Memory B cell (primary cell): ENCODE results near the gene SYMPK.

Experiments
- ATAC-seq: fragments of 150-1000 bp; cut with Tn5 transposase; 2 replicates; pipeline ENCODE4 v1.10.0; 2021; ENCODE audit warnings: low read depth, mild to moderate bottlenecking, moderate library complexity
- DNase-seq, 2 donors: peaks; one replicate each; pipeline ENCODE4 v3.0.0; 2022; ENCODE audit warnings: low spot score in 2 of 2
- H3K27ac Mint-ChIP-seq: one replicate; pipeline ENCODE4 v1.8.0; 2022; ENCODE audit warnings: mild to moderate bottlenecking, moderate library complexity, mixed read lengths
- H3K27me3 Mint-ChIP-seq: one replicate; pipeline ENCODE4 v1.8.0; 2022; ENCODE audit warnings: mixed read lengths
- H3K36me3 Mint-ChIP-seq: one replicate; pipeline ENCODE4 v1.8.0; 2022; ENCODE audit warnings: mild to moderate bottlenecking, mixed read lengths
- H3K4me1 Mint-ChIP-seq: one replicate; pipeline ENCODE4 v1.8.0; 2022; ENCODE audit warnings: mixed read lengths
- H3K4me3 Mint-ChIP-seq: one replicate; pipeline ENCODE4 v1.8.0; 2022; ENCODE audit warnings: mild to moderate bottlenecking, moderate library complexity, mixed read lengths
- H3K9me3 Mint-ChIP-seq: one replicate; pipeline ENCODE4 v1.8.0; 2022; ENCODE audit warnings: mixed read lengths

The SYMPK gene

DNA sequence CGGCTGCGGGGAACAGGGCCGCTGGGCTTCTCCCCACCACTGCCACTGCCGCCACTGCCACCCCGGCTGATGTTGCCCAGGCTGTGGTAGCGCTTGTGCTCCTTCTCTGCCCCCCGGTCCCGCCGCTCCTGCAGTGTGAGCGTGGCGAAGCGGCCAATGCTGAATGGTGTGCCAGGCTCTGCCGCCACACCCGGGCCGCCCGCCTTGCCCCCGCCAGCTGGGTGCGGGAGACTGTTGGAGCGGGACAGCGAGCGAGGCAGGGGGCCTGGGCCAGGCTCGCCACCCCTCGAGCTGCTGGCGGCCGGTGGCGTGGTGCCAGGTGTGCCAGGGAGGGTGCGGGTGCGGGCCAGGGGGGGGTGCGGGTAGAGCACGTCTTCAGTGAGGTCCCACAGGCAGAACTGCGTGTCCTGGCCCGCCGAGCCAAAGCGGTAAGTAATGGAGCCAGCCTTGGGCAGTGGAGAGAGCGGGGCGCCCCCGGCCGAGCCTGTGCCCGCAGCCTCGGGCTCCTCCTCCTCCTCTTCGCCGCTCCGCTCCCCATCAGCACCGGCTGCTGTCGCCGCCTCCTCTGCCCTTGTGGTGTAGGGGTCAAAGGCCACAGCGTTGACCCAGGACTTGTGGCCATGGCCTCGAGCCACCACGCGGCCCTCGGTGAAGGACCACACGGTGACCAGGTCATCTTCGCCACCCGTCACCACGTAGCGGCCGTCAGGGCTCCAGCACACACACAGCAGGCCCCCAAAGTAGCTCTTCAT, 77.0 kb downstream of the SYMPK start:
- Mint-ChIP-seq H3K27ac (no peak overlapping the region), H3K27me3 (peaks cover 2% of the 10 kb centered on the region), H3K9me3 (no peaks in the 10 kb centered on the region), H3K36me3 (peaks cover 25% of the 10 kb centered on the region), H3K4me3 (no peak overlapping the region), H3K4me1 (peaks cover 8% of the 10 kb centered on the region)
- ATAC-seq: no peak
- no peak for DNase-seq

DNA sequence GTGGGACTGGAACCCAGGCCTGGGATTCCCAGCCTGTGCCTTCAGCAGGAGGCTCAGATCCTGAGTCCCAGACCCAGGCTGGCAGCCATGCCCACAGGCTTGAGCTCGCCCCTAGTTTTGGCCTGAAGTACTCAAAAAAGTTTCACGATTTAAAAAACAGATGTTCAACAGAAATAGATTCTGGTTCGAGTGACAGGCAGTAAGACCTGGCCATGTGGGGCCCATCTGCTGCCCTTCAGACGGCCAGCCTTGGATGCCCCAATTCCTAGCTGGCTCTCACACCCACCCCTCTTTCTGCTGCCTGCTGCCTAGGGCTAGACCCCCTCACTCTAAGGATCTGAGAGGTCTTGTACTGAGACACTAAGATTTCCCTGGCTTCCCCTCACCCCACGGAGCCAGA, 77.8 kb downstream of the SYMPK start:
- Mint-ChIP-seq H3K4me1 (peaks cover 12% of the 10 kb centered on the region), H3K9me3 (no peaks in the 10 kb centered on the region), H3K36me3 (peaks cover 25% of the 10 kb centered on the region), H3K27ac (no peak overlapping the region), H3K4me3 (no peak overlapping the region), H3K27me3 (peaks cover 5% of the 10 kb centered on the region)
- ATAC-seq (no peak), DNase-seq (no peak)

DNA sequence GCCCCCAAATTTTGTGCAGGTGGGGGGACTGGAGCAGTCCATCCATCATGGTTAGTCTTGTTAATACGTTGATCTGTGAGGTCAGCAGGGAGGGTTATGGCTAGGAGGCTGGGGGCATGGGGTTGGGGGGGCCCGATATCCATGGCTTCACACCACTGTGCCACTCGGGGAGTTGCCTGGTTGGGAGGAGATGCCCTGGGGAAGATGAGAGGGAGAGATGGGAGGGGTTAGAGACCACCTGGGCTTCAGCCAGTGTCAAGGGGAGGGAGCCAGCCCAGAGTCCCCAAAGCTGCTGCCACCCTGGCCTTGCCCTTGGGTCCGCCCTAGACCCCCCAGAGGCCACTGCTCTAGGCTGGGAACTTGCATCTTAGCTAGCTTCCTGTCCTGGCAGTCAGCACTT, 78.9 kb downstream of the SYMPK start:
- Mint-ChIP-seq H3K27ac (no peak overlapping the region), H3K9me3 (no peaks in the 10 kb centered on the region), H3K4me3 (no peak overlapping the region)

DNA sequence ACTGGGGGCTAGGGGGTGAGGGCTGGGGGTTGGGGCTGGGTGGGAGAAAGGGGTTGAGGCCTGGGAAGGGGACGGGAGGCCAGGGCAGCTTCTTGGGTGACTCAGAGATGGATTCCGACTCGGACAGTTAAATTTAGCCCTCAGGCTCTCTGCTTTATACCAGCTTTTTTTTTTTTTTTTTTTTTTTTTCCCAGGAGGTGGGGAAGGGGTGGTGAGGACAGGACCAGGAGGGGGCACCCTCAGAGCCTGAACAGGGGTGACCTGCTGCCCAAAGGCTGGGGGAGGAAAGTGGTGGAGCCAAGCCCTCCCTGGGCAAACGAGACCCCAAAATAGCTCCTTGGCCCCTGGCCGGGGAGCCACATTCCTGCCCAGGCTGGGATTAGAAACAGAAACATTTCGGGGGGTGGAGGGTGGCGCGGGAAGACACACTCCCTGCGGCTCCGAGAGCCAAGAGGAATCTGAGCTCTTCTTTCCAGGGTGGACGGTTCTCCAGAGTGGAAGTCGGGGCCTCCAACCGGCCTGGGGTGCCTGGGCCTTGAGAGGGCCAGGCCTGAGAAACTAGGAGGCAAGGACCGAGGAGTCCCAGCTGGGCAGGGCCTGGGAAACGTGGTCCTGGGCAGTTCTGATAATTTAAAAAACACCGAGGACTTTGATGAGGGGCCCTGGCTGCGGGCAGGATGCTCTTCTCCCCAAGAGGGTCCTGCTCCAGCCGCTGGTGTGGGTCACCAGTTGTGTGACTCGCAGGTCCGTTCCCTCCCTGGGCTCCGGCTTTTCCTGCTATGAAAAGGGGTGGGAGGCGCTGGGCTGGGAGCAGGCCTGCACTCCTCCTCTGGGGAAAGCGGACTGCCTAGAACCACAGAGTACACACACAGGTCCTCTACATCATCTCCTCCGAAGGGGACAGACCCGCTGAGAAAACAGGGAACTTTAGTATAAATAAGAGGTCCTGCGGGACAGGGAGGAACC, 79.8 kb downstream of the SYMPK start:
- H3K27me3 Mint-ChIP-seq: peaks cover 14% of the 10 kb centered on the region

More for the DNA sequence above, 78.9 kb downstream of the SYMPK start:
- ATAC-seq (no peak), DNase-seq (no peak)
- H3K27me3 Mint-ChIP-seq: peaks cover 13% of the 10 kb centered on the region
- H3K36me3 Mint-ChIP-seq: peaks cover 24% of the 10 kb centered on the region
- H3K4me1 Mint-ChIP-seq: peaks cover 21% of the 10 kb centered on the region

DNA sequence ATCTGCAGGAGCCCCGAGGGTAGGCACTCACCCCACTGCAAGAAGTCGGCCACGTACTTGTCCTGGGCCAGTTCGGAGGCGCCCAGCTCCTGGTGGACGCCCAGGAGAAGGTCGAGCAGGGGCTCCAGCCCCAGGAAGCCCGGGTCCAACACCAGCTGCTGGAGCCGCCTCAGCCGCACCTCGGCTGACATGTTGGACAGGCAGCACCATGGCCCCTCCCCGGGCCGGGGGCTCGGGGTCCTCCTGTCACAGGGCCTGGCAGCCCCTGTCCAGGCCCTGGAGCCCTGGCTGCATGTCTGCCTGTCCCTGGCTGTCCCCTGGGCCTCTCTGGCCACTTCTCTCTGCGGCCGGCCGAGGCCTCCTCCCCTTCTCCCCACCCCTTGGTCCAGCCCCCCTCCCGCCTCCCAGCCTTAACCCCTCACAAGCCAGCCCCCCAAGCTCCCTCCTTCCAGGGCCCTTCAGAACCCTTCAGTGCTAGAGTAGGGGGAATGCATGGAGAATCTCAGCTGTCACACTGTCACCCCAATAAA, 80.7 kb downstream of the SYMPK start, which contains the start of gene DMPK:
Gene DMPK, minus strand, starts transcription at position 329 of the 530 bp plus-strand sequence. Its CDS starts 138 bp downstream, at position 191.
- Mint-ChIP-seq H3K27me3 (peaks cover 14% of the 10 kb centered on the region), H3K4me1 (peaks cover 21% of the 10 kb centered on the region), H3K9me3 (no peaks in the 10 kb centered on the region), H3K36me3 (peaks cover 15% of the 10 kb centered on the region), H3K27ac (no peak within 1 kb of the TSS), H3K4me3 (no peak within 1 kb of the TSS)
- ATAC-seq (no peak), DNase-seq (no peak)

More for the DNA sequence above, 79.8 kb downstream of the SYMPK start:
- Mint-ChIP-seq H3K4me3 (no peak overlapping the region), H3K4me1 (peaks cover 23% of the 10 kb centered on the region), H3K9me3 (no peaks in the 10 kb centered on the region), H3K27ac (no peak overlapping the region), H3K36me3 (peaks cover 18% of the 10 kb centered on the region)
- no peak for DNase-seq
- ATAC-seq: no peak

DNA sequence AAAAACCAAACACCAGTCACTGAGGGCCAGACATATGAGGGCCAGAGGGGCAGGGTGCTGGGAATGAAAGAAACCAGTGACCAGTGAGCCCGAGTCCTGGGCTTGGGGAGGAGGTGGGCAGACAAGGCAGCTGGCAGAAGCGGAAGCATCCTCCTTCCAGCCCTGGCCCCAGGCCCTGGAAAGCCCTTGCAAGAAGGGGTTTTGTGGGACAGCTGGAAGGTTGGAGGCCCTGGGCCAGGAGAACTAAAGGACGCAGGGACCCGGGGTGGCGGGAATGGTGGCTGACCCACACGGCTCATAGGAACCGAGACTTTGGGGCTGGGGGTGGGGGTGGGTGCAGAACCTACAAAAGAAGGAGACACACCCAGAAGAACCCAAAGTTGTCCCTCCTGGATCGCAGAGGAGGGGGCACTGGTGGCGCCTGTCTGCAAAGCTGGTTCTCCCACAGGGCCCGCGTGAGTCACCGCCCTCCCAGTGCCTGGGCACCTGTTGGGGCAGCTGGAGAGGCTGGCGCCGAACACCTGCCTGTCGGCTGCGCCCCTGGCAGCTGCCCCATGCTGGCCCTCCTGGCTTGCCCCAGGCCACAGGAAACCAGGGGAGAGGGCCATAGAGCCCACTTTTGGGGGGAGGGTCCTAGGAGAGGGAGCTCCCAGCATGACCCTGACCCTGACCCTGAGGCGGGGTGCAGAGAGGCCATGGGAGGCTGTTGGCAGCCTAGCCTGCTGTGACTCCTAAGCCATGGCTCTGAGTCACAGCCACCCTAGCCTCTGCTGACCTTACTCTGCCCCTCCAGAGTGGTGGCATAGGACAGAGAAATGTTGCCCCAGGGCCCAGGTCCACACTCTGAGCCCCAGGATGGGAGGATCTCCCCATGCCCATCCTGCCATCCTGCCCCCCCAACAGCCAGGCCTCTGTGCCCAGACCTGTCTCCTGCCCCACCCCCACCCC, 81.5 kb downstream of the SYMPK start:
- ATAC-seq (no peak), DNase-seq (no peak)
- Mint-ChIP-seq H3K9me3 (no peaks in the 10 kb centered on the region), H3K36me3 (peaks cover 16% of the 10 kb centered on the region), H3K27ac (no peak overlapping the region), H3K4me1 (peaks cover 21% of the 10 kb centered on the region), H3K27me3 (peaks cover 14% of the 10 kb centered on the region), H3K4me3 (no peak overlapping the region)

DNA sequence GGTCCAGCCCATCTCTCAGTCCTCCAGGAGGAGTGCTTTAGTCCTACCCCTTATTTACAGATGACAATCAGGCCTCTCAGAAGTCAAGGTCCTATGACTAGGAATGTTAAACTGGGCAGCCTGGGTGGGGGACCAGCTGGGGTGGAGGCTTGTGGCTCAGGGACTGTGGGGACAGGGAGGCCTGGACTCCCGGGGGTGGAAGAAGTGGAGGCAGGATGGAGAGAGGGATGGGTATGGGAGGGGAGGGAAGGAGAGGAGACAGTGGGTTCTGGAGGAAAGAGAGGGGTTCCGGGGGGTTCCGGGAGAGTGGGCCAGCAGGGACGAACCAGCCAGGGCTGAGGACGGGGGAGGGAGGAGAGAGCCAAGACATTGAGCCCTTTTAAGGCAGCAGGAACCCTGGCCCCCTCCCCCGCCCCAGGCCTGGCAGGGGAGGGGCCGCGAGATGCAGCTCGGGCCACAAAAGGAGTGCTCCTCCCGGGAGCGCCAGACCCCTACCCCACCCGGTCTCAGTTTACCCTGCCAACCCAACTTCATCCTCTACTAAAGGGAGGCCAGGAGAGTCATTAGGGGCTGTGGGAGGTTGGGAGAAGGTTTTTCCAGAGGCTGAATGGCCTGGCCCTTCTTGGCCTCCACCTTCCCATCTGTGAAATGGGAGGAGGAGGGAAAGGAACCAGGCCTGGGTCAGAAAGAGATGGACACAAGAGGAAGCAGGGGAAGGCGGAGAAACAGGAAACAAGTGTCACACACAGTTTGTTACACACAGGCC, 82.3 kb downstream of the SYMPK start:
- ATAC-seq (no peak), DNase-seq (no peak)
- Mint-ChIP-seq H3K27me3 (peaks cover 14% of the 10 kb centered on the region), H3K36me3 (peaks cover 13% of the 10 kb centered on the region), H3K4me3 (no peak overlapping the region), H3K27ac (no peak overlapping the region), H3K4me1 (peaks cover 21% of the 10 kb centered on the region), H3K9me3 (no peaks in the 10 kb centered on the region)

DNA sequence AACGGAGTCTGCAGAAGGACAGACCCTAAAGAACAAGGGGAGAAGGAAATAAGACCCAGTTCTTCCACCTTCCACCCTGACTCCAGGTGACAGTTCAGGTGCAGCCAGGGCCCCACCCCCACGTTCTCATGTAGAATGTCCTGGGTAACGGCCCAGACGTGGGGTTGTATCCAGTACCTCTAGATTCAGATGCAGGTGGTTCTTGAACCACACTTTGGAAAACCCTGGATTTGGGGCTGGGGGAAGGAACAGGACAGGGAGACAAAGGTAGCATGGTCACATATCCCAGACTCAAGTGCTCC, 82.8 kb downstream of the SYMPK start:
- H3K4me3 Mint-ChIP-seq: no peak overlapping the region
- ATAC-seq: no peak

DNA sequence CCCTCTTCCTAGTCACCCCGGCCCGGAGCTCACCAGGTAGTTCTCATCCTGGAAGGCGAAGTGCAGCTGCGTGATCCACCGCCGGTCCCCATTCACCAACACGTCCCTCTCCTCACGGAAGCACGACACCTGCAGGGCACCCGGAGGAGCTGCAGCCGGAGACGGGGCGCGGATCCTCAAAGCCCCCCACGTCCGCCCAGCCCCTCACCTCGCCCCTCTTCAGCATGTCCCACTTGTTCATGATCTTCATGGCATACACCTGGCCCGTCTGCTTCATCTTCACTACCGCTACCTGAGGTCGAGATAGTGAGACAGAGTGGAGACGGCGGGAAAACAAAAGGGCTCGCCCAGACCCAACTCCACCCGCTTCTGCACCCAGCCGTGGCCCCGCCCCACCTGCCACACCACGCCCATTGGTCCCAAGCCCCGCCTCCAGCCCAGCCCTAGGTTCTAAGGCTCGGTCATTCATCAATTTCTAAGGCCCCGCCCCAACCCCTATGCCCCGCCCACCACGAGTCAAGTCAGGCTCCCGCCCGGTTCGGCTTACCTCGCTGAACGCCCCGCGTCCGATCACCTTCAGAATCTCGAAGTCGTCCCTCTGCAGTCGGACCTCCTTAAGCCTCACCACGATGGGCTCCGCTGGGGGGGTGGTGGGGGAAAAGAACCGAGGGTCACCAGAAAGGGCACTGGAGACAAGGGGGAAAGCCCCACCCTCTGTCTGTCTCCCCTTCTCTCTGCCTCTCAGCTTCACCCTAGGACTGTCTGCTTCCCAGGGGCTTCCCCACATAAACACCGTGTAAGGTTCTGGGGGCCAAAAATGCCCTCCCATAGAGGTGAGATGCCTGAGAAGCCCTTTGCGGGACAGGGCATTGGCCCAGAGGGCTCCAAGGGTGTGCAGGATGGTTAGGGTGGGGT, 83.5 kb downstream of the SYMPK start:
- Mint-ChIP-seq H3K36me3 (peaks cover 13% of the 10 kb centered on the region), H3K27me3 (peaks cover 14% of the 10 kb centered on the region), H3K27ac (peak overlapping the region; percentile 10), H3K9me3 (no peaks in the 10 kb centered on the region), H3K4me1 (peaks cover 21% of the 10 kb centered on the region), H3K4me3 (peak overlapping the region; percentile 72)
- DNase-seq (peak; percentile 87 to 90), ATAC-seq (peak; percentile 97)

More for the DNA sequence above, 82.8 kb downstream of the SYMPK start:
- Mint-ChIP-seq H3K4me1 (peaks cover 21% of the 10 kb centered on the region), H3K27ac (no peak overlapping the region), H3K9me3 (no peaks in the 10 kb centered on the region), H3K27me3 (peaks cover 14% of the 10 kb centered on the region), H3K36me3 (peaks cover 13% of the 10 kb centered on the region)
- DNase-seq: no peak

DNA sequence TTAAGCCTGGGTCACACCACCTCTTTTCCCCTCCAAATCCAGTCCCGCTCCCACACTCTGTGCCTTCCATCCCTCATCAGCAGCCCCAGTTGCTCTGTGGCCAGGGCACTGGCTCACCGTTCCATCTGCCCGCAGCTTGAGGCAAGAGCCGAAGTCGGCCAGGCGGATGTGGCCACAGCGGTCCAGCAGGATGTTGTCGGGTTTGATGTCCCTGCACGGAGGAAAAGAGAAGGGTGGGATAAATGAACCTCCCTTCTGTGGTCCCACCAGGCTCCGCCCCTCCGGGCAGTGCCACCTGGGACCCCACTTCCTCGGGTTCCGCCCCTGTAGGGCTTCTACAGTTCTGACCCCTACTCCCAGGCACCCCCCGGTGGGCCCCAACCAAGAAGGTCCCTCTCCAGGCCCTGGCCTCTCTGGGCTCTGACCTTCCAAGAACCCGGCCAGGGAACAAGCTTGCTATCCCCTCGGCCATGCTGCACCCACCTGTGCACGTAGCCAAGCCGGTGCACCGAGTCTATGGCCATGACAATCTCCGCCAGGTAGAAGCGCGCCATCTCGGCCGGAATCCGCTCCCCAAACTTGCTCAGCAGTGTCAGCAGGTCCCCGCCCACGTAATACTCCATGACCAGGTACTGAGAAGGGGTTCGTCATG, 84.8 kb downstream of the SYMPK start:
- Mint-ChIP-seq H3K9me3 (no peaks in the 10 kb centered on the region), H3K27ac (no peak overlapping the region), H3K27me3 (peaks cover 14% of the 10 kb centered on the region), H3K4me3 (no peak overlapping the region), H3K4me1 (peaks cover 21% of the 10 kb centered on the region), H3K36me3 (peaks cover 13% of the 10 kb centered on the region)
- ATAC-seq (no peak), DNase-seq (no peak)

DNA sequence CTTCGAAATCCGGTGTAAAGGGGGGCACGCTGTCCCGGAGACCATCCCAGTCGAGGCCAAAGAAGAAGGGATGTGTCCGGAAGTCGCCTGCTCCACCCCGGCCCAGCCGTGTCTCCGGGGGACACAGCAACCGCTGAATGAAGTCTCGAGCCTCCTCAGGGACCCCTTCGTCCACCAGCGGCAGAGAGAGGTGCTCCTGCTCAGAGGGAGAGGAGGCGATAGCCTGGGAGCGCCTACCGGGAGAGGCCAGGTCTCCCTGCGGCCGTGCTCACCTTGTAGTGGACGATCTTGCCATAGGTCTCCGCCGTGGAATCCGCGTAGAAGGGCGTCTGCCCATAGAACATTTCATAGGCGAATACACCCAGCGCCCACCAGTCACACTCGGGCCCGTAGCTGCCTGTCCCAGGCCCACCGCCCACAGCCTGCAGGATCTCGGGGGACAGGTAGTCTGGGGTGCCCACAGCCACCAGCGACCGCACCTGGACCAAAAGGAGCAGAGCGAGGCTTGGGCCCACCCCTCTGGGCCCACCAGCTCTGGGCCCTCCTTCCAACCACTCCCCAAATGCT, 85.5 kb downstream of the SYMPK start:
- Mint-ChIP-seq H3K27me3 (peaks cover 14% of the 10 kb centered on the region), H3K36me3 (peaks cover 13% of the 10 kb centered on the region), H3K27ac (no peak overlapping the region), H3K9me3 (no peaks in the 10 kb centered on the region), H3K4me1 (peaks cover 22% of the 10 kb centered on the region), H3K4me3 (no peak overlapping the region)
- DNase-seq: no peak
- ATAC-seq: no peak
